Measurements from ENCODE around the gene NDUFS2. TPM values are rescaled to one million over a fixed set of nuclear protein-coding genes. Genes with fewer than 3 reads are reported as not detected.

NDUFS2 gene
- total and polyA plus RNA-seq, 9 of the 15 experiments (the other 6 are each of a cell fraction or from before 2014, with no cell fraction given) = 70.0 to 176 (median 141) TPM

GRCh38 chr1:161196111-161196510 is 6.1 kb upstream of the NDUFS2 start:
- intact Hi-C loops (cut with micrococcal nuclease) = no loop called here
- peaks cover 52 to 59% of the 10 kb centered on the region in 2 experiments for H3K4me1 ChIP-seq (replicated peaks in 1 of 2; ENCODE audit: control insufficient read depth in 2 of 2, insufficient read depth in 2 of 2, low read length in 2 of 2)
- no TSS peak for BruUV-seq (replicated peaks)
- no peaks in the 10 kb centered on the region for H3K9me3 ChIP-seq (replicated peaks; ENCODE audit: control insufficient read depth, insufficient read depth, low read depth, low read length)
- 96% methylated on average over 7 of the region's 7 CpGs for WGBS (ENCODE audit: insufficient coverage, low coverage, missing lambda C conversion rate)
- no peak overlapping the region for H3K9ac ChIP-seq (ENCODE audit: insufficient read depth in 1 of 2, low read depth in 2 of 2, low read length in 2 of 2)
- H3K4me2 ChIP-seq (ENCODE audit: insufficient read depth, low read length) = no peak overlapping the region
- H3K79me2 ChIP-seq (ENCODE audit: control insufficient read depth, insufficient read depth, low read length) = no peaks in the 10 kb centered on the region
- no peak overlapping the region for H2AFZ ChIP-seq (ENCODE audit: low read depth, low read length)
- ChIA-PET CTCF (ENCODE audit: low intra/inter-chr PET ratio) (interaction anchor here (0.5 kb wide), 1 partner anchor 177 kb away, joined by 3 read pairs; no protein-coding TSS in a partner anchor), POLR2A (no interaction called here)
- H3K36me3 ChIP-seq (ENCODE audit: control insufficient read depth, insufficient read depth, low read length) = no peaks in the 10 kb centered on the region
- no peak overlapping the region for H3K4me3 ChIP-seq
- H3K9me1 ChIP-seq (ENCODE audit: control insufficient read depth, insufficient read depth, low read length) = no peaks in the 10 kb centered on the region
- FAIRE-seq (no peak), DNase-seq (ENCODE audit: extremely low read depth in 1 of 4, low spot score in 3 of 4) (no peak), ATAC-seq (no peak)
- H3K27ac ChIP-seq (ENCODE audit: extremely low read depth, low read depth, low read length) = no peak overlapping the region
- no peaks in the 10 kb centered on the region for H4K20me1 ChIP-seq (replicated peaks; ENCODE audit: control insufficient read depth, insufficient read depth, low read length)
- in situ Hi-C loops (cut with MboI) = no loop called here
- H3K27me3 ChIP-seq (ENCODE audit: control insufficient read depth in 2 of 2, insufficient read depth in 2 of 2, low read length in 2 of 2) = no peaks in the 10 kb centered on the region
- no peak for TF ChIP-seq MCM3 (IDR thresholded peaks at IDR 0.05)
- no peak for TF ChIP-seq CHD1 (IDR thresholded peaks at IDR 0.05; ENCODE audit: low read length)
- no peak for TF ChIP-seq GTF2E2 (tag; IDR thresholded peaks at IDR 0.05)
- no peak for TF ChIP-seq SAFB (IDR thresholded peaks at IDR 0.05; ENCODE audit: borderline replicate concordance, low read depth, low read length)
- TF ChIP-seq ARID3A (IDR thresholded peaks at IDR 0.05; ENCODE audit: borderline replicate concordance, low read depth, low read length) = no peak
- no peak for TF ChIP-seq THAP7 (CRISPR knock-in tag; IDR thresholded peaks at IDR 0.05)
- TF ChIP-seq HCFC1 (IDR thresholded peaks at IDR 0.05; ENCODE audit: low read depth, low read length) = no peak
- TF ChIP-seq U2AF2 (optimal IDR thresholded peaks at IDR 0.05; ENCODE audit: low read depth, low read length) = no peak
- TF ChIP-seq CEBPB (tag; IDR thresholded peaks at IDR 0.05) = no peak
- no peak for TF ChIP-seq ZNF318 (IDR thresholded peaks at IDR 0.05; ENCODE audit: borderline replicate concordance in 1 of 2, low read depth in 1 of 2)
- no peak for TF ChIP-seq KLF16 (IDR thresholded peaks at IDR 0.05)
